ENCODE results near the gene PTPRD.

The PTPRD gene

GRCh38 chr9:9522406-9522805 lies 1090.4 kb downstream of the PTPRD start:
- TF ChIP-seq CTCF (IDR thresholded peaks at IDR 0.05; ENCODE audit: control insufficient read depth, insufficient read depth, low read depth, low read length, missing control alignments) = no peak
- no peak overlapping the region for H3K4me3 ChIP-seq (ENCODE audit: control insufficient read depth, low read depth, low read length)
- DNase-seq (ENCODE audit: low read depth) = no peak

GRCh38 chr9:9521033-9521779 lies 1091.6 kb downstream of the PTPRD start:
- H3K4me3 ChIP-seq (ENCODE audit: control insufficient read depth, low read depth, low read length) = no peak overlapping the region
- DNase-seq (ENCODE audit: low read depth) = no peak
- no peak for TF ChIP-seq CTCF (IDR thresholded peaks at IDR 0.05; ENCODE audit: control insufficient read depth, insufficient read depth, low read depth, low read length, missing control alignments)

- no peak for DNase-seq (ENCODE audit: low read depth)
- H3K4me3 ChIP-seq (ENCODE audit: control insufficient read depth, low read depth, low read length) = no peak overlapping the region
- TF ChIP-seq CTCF (IDR thresholded peaks at IDR 0.05; ENCODE audit: control insufficient read depth, insufficient read depth, low read depth, low read length, missing control alignments) = no peak
Observed at GRCh38 chr9:9504869-9505268, 1107.9 kb downstream of the PTPRD start.

- no peak overlapping the region for H3K4me3 ChIP-seq (ENCODE audit: control insufficient read depth, low read depth, low read length)
- no peak for DNase-seq (ENCODE audit: low read depth)
- no peak for TF ChIP-seq CTCF (IDR thresholded peaks at IDR 0.05; ENCODE audit: control insufficient read depth, insufficient read depth, low read depth, low read length, missing control alignments)
Observed at GRCh38 chr9:9499546-9499945, 1113.3 kb downstream of the PTPRD start.

GRCh38 chr9:9498846-9499245 lies 1114.0 kb downstream of the PTPRD start:
- no peak for TF ChIP-seq CTCF (IDR thresholded peaks at IDR 0.05; ENCODE audit: control insufficient read depth, insufficient read depth, low read depth, low read length, missing control alignments)
- no peak for DNase-seq (ENCODE audit: low read depth)

GRCh38 chr9:9498128-9498527 lies 1114.7 kb downstream of the PTPRD start:
- no peak for DNase-seq (ENCODE audit: low read depth)
- no peak for TF ChIP-seq CTCF (IDR thresholded peaks at IDR 0.05; ENCODE audit: control insufficient read depth, insufficient read depth, low read depth, low read length, missing control alignments)
- no peak overlapping the region for H3K4me3 ChIP-seq (ENCODE audit: control insufficient read depth, low read depth, low read length)

More at GRCh38 chr9:9498846-9499245, 1114.0 kb downstream of the PTPRD start:
- no peak overlapping the region for H3K4me3 ChIP-seq (ENCODE audit: control insufficient read depth, low read depth, low read length)
